Measurements from ENCODE around the gene HAUS2.

HAUS2 gene

GRCh38 chr15:42616107-42616506 is 67.5 kb downstream of the HAUS2 start:
- ATAC-seq = no peak
- TF ChIP-seq ZFP30 (CRISPR knock-in tag; IDR thresholded peaks at IDR 0.05) (no peak), CREB5 (CRISPR knock-in tag; IDR thresholded peaks at IDR 0.05; ENCODE audit: low read depth) (no peak), CSRNP3 (CRISPR knock-in tag; IDR thresholded peaks at IDR 0.05) (no peak), ZNF8 (CRISPR knock-in tag; IDR thresholded peaks at IDR 0.05) (no peak), PPARA (CRISPR knock-in tag; IDR thresholded peaks at IDR 0.05; ENCODE audit: borderline replicate concordance) (no peak), BACH2 (CRISPR knock-in tag; IDR thresholded peaks at IDR 0.05; ENCODE audit: borderline replicate concordance) (no peak), PATZ1 (CRISPR knock-in tag; IDR thresholded peaks at IDR 0.05; ENCODE audit: borderline replicate concordance) (no peak), TOX (CRISPR knock-in tag; IDR thresholded peaks at IDR 0.05; ENCODE audit: borderline replicate concordance) (no peak), POU6F1 (CRISPR knock-in tag; IDR thresholded peaks at IDR 0.05; ENCODE audit: borderline replicate concordance, low read depth) (no peak), ZC3H10 (CRISPR knock-in tag; IDR thresholded peaks at IDR 0.05) (no peak), RARB (CRISPR knock-in tag; IDR thresholded peaks at IDR 0.05) (no peak), OSR1 (CRISPR knock-in tag; IDR thresholded peaks at IDR 0.05) (no peak), ZNF70 (CRISPR knock-in tag; IDR thresholded peaks at IDR 0.05) (no peak), GLIS3 (CRISPR knock-in tag; IDR thresholded peaks at IDR 0.05) (no peak), ISL1 (CRISPR knock-in tag; IDR thresholded peaks at IDR 0.05) (no peak)

Data from SK-N-SH treated with all-trans-retinoic acid at 6 μM for 48 hours (cell line).